GM18858 (cell line): ENCODE results near the gene AP1AR.
A peak's percentile ranks its signal among the peaks of the same experiment; 100 is the strongest.

Experiments
- ATAC-seq: cut with Tn5 transposase; IDR thresholded peaks from one replicate; pipeline ENCODE4 v1.9.1; 2021; ENCODE audit not compliant: unreplicated experiment

AP1AR gene

GRCh38 chr4:112222219-112222955, 9.2 kb upstream of the AP1AR start:
- no peak for ATAC-seq

GRCh38 chr4:112225157-112225556, 6.4 kb upstream of the AP1AR start:
- ATAC-seq = no peak

GRCh38 chr4:112230879-112231778, 458 bp upstream of the AP1AR start:
- ATAC-seq = peak; percentile 76

- ATAC-seq = no peak
Measured at GRCh38 chr4:112234952-112235609, 3.5 kb downstream of the AP1AR start.

GRCh38 chr4:112236040-112236439, 4.5 kb downstream of the AP1AR start:
- ATAC-seq = no peak

GRCh38 chr4:112238833-112239232, 7.2 kb downstream of the AP1AR start:
- ATAC-seq = no peak

- no peak for ATAC-seq
Measured at GRCh38 chr4:112245383-112245782, 13.8 kb downstream of the AP1AR start.

GRCh38 chr4:112247021-112247420, 15.4 kb downstream of the AP1AR start:
- ATAC-seq = no peak

GRCh38 chr4:112251019-112251643, 19.5 kb downstream of the AP1AR start:
- ATAC-seq = no peak

GRCh38 chr4:112252234-112252633, 20.6 kb downstream of the AP1AR start:
- no peak for ATAC-seq

GRCh38 chr4:112253382-112254000, 21.9 kb downstream of the AP1AR start:
- ATAC-seq = peak; percentile 74

- ATAC-seq = no peak
Measured at GRCh38 chr4:112257098-112257497, 25.5 kb downstream of the AP1AR start.

- ATAC-seq = no peak
Measured at GRCh38 chr4:112266823-112267222, 35.2 kb downstream of the AP1AR start.

GRCh38 chr4:112270051-112270450, 38.5 kb downstream of the AP1AR start:
- ATAC-seq = no peak

- no peak for ATAC-seq
Measured at GRCh38 chr4:112270640-112271421, 39.2 kb downstream of the AP1AR start.

GRCh38 chr4:112272292-112272691, 40.7 kb downstream of the AP1AR start:
- no peak for ATAC-seq

GRCh38 chr4:112274959-112275358, 43.4 kb downstream of the AP1AR start:
- ATAC-seq = no peak

- no peak for ATAC-seq
Measured at GRCh38 chr4:112276113-112276512, 44.5 kb downstream of the AP1AR start.

GRCh38 chr4:112277220-112277619, 45.6 kb downstream of the AP1AR start:
- no peak for ATAC-seq
